Fibroblast of pulmonary artery (primary cell): ENCODE results near the gene LARP4B.

Source experiments
- DNase-seq: peaks from one replicate; pipeline ENCODE4 v3.0.0-alpha.2; 2010; ENCODE audit warnings: low read depth
- H3K4me3 ChIP-seq: replicated peaks from 2 replicates; pipeline ENCODE4 v1.5.1; 2011; ENCODE audit warnings: low read depth, mild to moderate bottlenecking, control low read depth, low read length, moderate library complexity
- TF ChIP-seq, protein P1 (sequence below): IDR thresholded peaks from 2 replicates; pipeline ENCODE4 v1.5.1; 2011; ENCODE audit warnings: mild to moderate bottlenecking, control low read depth, low read length, inconsistent platforms; ENCODE audit errors: missing control alignments

The LARP4B gene

DNA sequence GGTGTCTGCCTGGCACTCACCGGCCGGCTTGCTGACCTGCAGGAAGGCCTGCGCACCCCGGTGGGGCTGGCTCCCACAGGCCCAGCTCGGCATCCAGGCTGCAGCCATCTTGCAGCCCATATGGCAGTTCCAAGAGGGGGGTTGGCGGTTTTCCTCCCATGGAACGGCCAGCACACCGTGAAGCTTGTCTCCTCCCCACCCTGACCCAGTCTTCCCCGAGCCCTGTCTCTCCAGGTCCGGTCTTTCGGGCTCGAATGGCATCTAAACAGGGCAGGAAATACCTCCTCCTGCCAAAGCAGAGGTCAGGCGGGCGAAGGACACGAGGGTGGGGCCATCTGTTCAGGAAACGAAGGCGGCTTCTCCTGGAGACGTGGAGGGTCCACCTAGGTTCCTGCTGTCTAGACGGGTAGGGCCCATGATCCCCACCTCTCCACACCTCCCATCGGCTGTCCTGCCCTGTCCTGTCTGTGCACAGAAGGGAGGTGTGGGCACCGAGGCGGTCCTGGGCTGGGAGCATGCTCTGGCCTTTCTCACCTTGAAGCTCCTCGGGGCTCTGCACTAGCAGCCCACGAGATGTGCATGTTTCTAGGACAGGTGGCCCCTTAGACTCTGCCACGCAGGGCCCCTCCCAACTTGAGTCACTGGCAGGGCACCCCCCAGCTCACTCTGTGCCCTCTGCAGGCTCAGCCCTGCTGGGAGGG, 128.3 kb downstream of the LARP4B start:
- H3K4me3 ChIP-seq: no peak overlapping the region
- no peak for DNase-seq
- TF ChIP-seq, protein P1, sequence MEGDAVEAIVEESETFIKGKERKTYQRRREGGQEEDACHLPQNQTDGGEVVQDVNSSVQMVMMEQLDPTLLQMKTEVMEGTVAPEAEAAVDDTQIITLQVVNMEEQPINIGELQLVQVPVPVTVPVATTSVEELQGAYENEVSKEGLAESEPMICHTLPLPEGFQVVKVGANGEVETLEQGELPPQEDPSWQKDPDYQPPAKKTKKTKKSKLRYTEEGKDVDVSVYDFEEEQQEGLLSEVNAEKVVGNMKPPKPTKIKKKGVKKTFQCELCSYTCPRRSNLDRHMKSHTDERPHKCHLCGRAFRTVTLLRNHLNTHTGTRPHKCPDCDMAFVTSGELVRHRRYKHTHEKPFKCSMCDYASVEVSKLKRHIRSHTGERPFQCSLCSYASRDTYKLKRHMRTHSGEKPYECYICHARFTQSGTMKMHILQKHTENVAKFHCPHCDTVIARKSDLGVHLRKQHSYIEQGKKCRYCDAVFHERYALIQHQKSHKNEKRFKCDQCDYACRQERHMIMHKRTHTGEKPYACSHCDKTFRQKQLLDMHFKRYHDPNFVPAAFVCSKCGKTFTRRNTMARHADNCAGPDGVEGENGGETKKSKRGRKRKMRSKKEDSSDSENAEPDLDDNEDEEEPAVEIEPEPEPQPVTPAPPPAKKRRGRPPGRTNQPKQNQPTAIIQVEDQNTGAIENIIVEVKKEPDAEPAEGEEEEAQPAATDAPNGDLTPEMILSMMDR: no peak

- no peak overlapping the region for H3K4me3 ChIP-seq
- TF ChIP-seq, protein P1: no peak
- no peak for DNase-seq
Measured at GRCh38 chr10:802506-802905, 129.0 kb downstream of the LARP4B start.

GRCh38 chr10:797179-797578, 134.3 kb downstream of the LARP4B start:
- no peak overlapping the region for H3K4me3 ChIP-seq
- DNase-seq: no peak
- TF ChIP-seq, protein P1: no peak

- no peak overlapping the region for H3K4me3 ChIP-seq
- DNase-seq: no peak
- TF ChIP-seq, protein P1: no peak
Measured at GRCh38 chr10:796233-796632, 135.3 kb downstream of the LARP4B start.

GRCh38 chr10:794382-794956, 137.0 kb downstream of the LARP4B start:
- TF ChIP-seq, protein P1: peak; percentile 28
- DNase-seq: no peak
- H3K4me3 ChIP-seq: no peak overlapping the region

GRCh38 chr10:792792-793100, 138.8 kb downstream of the LARP4B start:
- TF ChIP-seq, protein P1: no peak
- peak; percentile 29 for DNase-seq
- H3K4me3 ChIP-seq: no peak overlapping the region
